GM21576 (cell line): Measurements from ENCODE around the gene SLC27A3.

ENCODE experiments used
- ATAC-seq: cut with Tn5 transposase; IDR thresholded peaks from one replicate; pipeline ENCODE4 v1.9.1; 2021; ENCODE audit warnings: mild to moderate bottlenecking, moderate library complexity; ENCODE audit not compliant: unreplicated experiment

Gene SLC27A3

GRCh38 chr1:153774780-153775457 is at the start of gene SLC27A3:
TSS of gene SLC27A3 (plus strand) at chr1:153775407. CDS start at chr1:153775498, 91 bp downstream.
- no peak for ATAC-seq

- ATAC-seq, result peak; percentile 95
These were observed 47.5 kb upstream of the SLC27A3 start, which contains the start of gene INTS3 for GRCh38 chr1:153727463-153728304. TSS of gene INTS3 (plus strand) at chr1:153728050. CDS start at chr1:153728635, 585 bp downstream.

GRCh38 chr1:153728305-153729066 is 46.7 kb upstream of the SLC27A3 start:
- ATAC-seq, result no peak

- no peak for ATAC-seq
These were observed 44.7 kb upstream of the SLC27A3 start for GRCh38 chr1:153730468-153730988.

GRCh38 chr1:153733970-153734369 is 41.2 kb upstream of the SLC27A3 start:
- ATAC-seq, result no peak

- no peak for ATAC-seq
These were observed 40.7 kb upstream of the SLC27A3 start for GRCh38 chr1:153734396-153735089.

- no peak for ATAC-seq
These were observed 40.2 kb upstream of the SLC27A3 start for GRCh38 chr1:153735090-153735420.

- ATAC-seq, result no peak
These were observed 33.2 kb upstream of the SLC27A3 start for GRCh38 chr1:153741986-153742385.

- ATAC-seq, result peak; percentile 58
These were observed 32.6 kb upstream of the SLC27A3 start for GRCh38 chr1:153742411-153743142.

GRCh38 chr1:153745417-153745816 is 29.8 kb upstream of the SLC27A3 start:
- ATAC-seq, result no peak

GRCh38 chr1:153746174-153746573 is 29.0 kb upstream of the SLC27A3 start:
- ATAC-seq, result no peak

GRCh38 chr1:153748903-153749302 is 26.3 kb upstream of the SLC27A3 start:
- ATAC-seq, result no peak

- ATAC-seq, result peak; percentile 84
These were observed 25.7 kb upstream of the SLC27A3 start for GRCh38 chr1:153749408-153750005.

- ATAC-seq, result no peak
These were observed 24.9 kb upstream of the SLC27A3 start for GRCh38 chr1:153750026-153750995.

GRCh38 chr1:153752072-153752471 is 23.1 kb upstream of the SLC27A3 start:
- no peak for ATAC-seq

- ATAC-seq, result no peak
These were observed 22.5 kb upstream of the SLC27A3 start for GRCh38 chr1:153752571-153753195.

GRCh38 chr1:153754266-153754665 is 20.9 kb upstream of the SLC27A3 start:
- ATAC-seq, result no peak

- no peak for ATAC-seq
These were observed 14.8 kb upstream of the SLC27A3 start for GRCh38 chr1:153760440-153760839.
